HG03520 (cell line): Measurements from ENCODE around the gene CD3G.

Experiments used
- ATAC-seq: cut with Tn5 transposase; IDR thresholded peaks from one replicate; pipeline ENCODE4 v1.9.1; 2021; ENCODE audit warnings: mild to moderate bottlenecking, moderate library complexity; ENCODE audit not compliant: unreplicated experiment

Gene CD3G

DNA sequence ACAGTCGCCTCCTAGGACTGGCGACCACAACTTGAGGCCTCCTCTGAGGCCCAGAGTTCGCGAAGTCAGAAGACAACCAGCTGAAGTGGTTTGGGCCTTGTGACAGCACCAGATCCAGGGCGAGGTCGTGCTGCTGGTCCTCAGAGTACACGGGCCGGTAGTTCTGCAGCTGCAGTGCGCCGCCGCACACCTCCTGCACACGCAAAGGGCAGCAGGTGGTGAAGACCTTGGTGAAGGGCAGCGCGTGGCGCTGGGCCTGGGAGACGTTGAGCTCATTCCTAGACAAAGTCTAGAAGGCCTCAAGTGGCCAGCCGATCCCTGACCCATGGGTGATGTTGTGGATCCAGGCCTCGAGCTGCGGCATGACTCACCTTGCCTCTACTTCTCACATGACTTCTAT, 21.4 kb upstream of the CD3G start:
- ATAC-seq: no peak

DNA sequence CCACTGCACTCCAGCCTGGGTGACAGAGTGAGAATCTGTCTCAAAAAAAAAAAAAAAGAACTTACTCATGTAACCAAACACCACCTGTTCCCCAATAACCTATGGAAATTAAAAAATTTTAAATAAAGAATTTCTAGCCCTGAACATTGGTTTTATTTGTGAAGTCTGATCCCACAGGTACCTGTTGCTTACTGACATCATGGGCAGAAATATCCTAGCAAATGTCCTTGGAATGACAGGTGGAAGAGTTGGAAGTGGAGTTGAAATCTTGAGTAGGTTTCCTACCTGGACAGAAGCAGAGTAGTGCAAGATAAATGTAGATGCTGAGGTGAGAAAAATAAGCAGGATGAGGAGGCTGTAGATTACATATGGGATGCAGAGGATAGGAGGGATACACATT, 18.9 kb upstream of the CD3G start:
- no peak for ATAC-seq

DNA sequence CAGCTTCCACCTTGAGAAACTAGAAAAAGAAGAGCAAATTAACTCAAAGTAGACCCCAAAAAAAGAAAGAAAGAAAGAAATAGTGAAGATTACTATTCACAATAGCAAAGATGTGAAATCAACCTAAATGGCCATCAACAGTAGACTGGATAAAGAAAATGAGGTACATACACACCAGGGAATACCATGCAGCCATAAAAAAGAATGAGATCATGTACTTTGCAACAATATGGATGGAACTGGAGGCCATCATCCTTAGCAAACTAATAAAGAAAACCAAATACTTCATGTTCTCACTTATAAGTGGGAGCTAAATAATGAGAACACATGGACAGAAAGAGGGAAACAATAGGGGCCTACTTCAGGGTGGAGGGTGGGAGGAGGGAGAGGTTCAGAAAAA, 15.4 kb upstream of the CD3G start:
- no peak for ATAC-seq

DNA sequence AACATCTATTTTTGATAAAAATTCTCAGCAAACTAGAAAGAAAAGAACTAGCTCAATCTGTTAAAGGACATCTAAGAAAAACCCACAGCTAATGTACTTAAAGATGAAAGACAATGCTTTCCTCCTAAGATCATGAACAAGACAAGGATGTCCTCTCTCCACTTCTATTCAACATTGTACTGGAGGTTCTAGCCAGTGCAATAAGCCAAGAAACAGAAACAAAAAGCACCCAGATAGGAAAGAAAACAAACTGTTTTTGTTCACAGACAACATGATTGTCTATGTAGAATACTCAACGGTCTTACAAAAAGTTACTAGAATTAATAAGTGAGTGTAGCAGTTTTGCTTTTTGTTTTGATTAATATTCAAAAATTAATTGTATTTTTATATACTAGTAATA, 9.4 kb upstream of the CD3G start:
- no peak for ATAC-seq

DNA sequence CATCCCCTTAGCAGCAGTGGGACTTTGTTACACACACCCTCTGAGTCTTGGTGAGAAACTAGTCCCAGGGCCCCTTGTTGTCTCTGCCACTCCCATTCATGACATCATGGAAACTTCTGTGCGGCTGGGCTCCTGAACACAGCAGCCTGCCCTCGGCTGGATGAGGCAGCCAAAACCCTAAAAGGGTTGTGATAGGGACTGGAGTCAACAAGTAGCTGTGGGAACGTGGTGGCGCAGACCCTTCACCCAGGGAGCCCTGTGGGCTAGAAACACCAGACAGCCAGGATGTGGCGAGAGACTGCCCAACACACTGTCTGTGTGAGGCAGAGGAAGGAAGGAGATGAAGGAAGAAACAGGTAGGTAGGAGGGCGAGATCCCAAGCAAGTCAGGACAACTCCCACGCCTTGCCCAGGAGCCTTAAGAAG, 5.5 kb upstream of the CD3G start:
- no peak for ATAC-seq

DNA sequence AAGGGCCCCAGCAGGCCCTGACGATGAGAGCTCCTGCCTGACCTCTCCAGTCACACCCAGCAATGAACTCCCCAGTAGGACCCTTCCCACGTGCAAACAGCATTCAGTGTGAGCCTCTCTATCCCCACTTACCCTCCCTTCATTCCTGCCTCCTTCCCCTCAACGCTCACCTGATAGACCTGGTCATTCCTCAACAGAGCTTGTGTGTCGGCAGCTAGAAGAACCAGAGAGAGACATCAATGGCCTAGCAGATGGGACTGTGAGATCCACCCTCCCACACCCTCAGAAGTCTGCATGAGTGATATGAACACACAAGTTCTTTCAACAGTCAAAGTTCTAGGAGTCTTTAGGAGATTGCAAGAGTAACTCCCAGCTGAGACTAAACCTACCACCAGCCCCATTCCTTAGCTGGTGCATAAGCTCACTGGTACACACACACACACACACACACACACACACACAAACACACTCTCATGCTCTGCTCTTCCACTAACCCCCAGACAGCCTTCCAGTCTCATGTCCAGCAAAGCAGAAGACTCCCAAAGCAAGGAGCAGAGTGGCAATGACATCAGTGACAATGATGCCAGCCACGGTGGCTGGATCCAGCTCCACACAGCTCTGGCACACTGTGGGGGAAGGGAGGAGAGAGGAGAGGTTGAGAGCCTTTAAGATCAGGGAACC, 4.7 kb upstream of the CD3G start:
- no peak for ATAC-seq

DNA sequence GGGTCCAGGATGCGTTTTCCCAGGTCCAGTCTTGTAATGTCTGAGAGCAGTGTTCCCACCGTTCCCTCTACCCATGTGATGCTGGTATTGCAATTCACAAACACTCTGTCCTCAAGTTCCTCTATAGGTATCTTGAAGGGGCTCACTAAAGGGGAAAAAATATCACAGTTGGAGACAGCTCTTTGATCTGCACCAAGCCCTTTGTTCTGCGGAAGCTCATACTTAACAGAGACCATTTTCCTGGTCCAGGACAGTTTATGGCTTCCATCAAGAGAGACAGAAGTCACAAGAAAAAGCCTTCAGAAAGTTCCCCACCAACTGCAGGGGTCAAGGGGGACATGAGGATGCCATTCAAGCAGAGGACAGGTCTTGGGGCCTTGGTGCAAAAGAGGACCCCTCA, 3.7 kb upstream of the CD3G start:
- no peak for ATAC-seq

DNA sequence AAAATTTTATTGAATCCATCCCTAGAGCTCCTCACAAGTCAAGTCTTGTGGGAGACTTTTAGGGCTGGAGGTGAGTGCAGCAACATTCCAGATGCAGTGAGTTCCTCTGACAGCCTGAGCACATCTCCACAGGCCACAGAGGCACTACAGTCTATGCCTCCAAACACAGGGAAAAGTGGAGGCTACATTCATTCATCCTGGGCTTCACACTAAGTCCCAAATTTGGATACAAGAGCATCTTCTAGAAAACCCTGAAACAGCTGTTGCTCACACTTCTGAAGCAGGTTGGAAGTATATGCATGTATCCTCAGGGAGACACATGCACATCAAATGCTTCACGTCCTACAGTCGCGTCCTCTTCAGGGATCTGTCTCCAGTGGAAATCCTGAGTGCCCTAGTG, 2.9 kb upstream of the CD3G start:
- ATAC-seq: no peak

DNA sequence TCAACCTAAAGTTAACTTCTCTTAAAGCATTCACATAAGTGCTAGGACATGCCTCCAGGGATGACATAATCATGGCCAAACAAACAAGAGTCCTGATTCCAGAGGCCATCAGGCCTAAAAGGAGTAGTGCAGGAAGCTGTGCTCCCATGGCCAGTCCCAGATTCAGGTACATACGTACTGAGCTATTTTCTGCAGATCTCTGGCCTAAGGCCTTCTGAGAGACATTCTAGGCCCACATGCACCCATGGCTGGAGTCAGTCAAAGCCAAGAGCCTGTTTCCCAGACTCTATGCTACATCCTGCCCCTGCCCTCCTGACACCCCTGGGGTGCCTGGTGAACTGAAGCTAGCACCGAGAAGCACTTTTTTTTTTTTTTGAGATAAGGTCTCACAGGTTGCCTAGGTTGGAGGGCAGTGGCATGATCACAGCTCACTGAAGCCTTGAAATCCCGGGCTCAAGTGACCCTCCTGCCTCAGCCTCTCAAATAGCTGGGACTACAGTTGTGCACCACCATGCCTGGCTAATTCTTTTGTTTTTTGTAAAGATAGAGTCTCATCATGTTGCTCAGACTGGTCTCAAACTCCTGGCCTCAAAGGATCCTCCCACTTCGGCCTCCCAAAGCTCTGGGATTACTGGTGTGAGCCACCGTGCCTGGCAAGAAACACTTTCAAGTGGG, 2.2 kb upstream of the CD3G start:
- ATAC-seq: no peak

DNA sequence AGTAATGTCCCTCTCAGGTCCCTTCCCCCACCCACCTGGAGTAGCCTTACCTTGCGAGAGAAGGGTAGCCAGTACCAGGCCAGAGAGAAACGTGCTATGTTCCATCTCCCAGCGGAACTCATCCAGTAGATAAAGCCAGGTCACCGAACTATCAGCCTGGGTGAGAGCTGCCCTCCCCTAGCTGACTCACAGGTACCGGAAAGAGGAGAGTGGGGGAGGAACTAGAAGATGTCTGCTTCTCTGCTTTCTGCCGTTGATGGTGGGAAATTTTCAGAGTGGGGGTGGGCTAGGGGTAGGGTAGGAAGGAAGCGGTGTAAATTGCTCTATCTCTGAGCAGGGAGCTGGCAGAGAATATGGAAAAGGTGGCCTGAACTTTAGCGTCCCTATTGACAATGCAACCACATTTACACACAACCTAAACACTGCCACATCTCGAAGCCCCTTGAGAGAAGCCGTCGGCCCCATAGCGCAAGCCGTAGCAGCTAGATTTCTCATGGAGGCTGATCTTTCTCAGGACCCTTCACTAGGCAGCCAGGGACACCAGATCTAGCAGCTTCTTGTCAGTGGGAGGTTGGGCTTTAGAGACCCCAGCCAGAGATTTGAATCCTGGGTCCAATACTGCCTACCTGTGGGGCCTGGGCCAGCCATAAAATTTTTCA, 1.5 kb upstream of the CD3G start, which contains the start of gene CD3D:
Gene CD3D, minus strand, starts transcription at position 203 of the 659 bp plus-strand sequence. Its CDS starts 98 bp downstream, at position 105.
- no peak for ATAC-seq

DNA sequence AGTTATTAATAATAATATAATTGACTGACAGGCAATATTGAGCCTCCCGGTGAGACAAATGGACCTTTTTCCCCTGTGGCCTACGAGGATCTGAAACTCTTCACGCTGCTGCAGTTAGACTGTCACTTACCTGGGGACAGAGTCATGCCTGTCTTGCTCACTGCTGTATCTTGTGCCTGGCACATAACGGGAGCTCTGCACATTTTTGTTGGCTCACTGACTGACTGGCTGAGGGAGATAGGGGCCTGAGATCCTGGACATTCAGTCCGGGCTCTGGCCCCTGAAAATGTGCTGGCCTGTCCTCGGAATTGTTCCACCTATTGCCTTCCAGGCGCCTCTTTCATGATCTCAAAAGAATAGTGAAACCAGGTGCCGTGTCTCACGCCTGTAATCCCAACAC, 896 bp upstream of the CD3G start:
- no peak for ATAC-seq

DNA sequence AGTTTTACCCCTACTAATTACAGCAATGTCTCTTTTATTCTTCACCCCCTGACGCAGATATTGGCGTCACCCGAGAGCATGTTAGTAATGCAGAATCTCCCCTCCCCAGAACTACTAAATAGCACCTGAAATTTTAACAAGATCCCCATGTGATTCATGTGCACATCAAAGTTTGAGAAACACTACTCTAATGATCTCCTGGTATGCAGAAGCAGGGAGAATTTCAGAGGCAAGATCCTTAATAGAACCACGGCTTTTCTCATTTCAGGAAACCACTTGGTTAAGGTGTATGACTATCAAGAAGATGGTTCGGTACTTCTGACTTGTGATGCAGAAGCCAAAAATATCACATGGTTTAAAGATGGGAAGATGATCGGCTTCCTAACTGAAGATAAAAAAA, 5.3 kb downstream of the CD3G start:
- no peak for ATAC-seq

DNA sequence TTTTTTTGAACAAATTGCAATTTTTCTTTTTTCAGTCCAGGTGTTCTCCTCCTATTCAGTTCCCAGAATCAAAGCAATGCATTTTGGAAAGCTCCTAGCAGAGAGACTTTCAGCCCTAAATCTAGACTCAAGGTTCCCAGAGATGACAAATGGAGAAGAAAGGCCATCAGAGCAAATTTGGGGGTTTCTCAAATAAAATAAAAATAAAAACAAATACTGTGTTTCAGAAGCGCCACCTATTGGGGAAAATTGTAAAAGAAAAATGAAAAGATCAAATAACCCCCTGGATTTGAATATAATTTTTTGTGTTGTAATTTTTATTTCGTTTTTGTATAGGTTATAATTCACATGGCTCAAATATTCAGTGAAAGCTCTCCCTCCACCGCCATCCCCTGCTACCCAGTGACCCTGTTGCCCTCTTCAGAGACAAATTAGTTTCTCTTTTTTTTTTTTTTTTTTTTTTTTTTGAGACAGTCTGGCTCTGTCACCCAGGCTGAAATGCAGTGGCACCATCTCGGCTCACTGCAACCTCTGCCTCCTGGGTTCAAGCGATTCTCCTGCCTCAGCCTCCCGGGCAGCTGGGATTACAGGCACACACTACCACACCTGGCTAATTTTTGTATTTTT, 9.1 kb downstream of the CD3G start:
- ATAC-seq: no peak

DNA sequence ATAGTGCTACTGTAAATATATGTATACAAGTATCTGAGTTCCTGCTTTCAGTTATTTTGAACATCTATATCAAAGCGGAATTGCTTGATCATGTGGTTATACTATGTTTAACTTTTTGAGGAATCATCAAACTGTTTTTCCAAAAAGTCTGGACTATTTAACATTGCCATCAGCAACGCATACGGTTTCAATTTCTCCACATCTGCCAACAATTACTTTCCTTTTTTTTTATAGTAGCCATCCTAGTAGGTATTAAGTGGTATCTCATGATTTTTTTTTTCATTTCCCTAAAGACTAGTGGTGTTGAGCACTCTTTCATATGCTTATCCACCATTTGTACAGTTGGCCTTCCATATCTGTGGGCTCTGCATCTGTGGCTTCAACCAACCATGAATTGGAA, 13.9 kb downstream of the CD3G start:
- ATAC-seq: no peak

DNA sequence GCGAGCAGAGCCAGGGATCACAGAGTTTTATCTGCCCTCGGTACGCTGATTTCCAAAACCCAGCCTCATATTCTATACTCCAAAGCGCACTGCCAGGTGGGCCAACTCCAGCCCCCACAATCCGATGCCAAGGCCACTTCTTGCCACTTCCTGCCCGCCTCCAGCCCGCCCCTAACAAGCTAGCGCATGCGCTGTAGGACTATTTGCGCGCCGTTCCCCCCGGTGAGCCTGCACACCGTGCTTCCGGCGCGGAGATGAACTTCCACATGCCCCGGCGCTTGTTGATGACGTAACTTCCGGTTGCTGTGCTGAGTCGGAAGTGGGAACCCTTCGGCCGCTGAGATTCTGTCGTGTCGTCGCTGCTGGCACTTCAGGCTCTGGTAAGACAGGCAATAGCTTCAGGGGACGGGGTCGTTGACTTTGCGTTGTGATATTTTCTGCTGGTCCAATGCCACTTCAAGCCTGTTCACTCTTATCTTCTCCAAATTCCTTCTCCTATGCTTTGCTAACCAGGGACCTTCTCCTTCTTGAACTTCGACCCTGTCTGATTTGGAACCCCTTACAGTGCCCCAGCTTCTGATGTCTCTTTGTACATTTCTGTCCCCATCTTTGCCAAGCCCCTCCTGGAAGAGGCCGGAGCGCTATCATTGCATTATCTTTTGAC, 15.3 kb downstream of the CD3G start, which contains the start of gene UBE4A:
Gene UBE4A, plus strand, starts transcription at position 306 of the 664 bp plus-strand sequence. CDS start 5,481 bp downstream, outside the sequence.
- peak; percentile 83 for ATAC-seq

DNA sequence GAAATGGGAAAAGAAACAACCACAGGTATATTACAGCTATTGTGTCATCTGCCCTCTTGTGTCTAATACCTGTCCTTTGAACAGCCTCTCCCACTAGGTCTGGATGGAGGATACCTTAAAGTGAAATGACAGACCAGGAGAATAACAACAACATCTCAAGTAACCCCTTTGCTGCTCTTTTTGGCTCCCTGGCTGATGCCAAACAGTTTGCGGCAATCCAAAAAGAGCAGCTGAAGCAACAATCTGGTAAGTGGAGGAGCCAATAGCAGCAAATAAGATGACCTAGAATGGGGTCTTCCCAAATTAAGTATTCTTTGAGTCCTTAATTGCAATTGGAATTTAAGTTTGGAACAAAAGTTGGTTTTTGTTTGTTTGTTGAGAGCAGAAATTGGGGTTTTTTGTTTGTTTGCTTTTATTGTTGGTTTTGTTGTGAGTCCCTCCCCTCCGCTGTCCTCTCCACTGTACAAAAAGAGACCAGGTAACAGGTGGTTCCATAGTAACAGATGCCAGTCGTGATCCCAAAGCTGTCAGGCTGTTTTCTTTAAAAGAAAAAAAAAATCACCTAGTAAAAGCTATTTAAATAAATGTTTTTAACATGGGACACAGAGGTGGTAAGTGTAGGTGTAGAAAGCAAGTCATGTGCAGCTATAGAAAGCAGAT, 20.9 kb downstream of the CD3G start:
- ATAC-seq: no peak

DNA sequence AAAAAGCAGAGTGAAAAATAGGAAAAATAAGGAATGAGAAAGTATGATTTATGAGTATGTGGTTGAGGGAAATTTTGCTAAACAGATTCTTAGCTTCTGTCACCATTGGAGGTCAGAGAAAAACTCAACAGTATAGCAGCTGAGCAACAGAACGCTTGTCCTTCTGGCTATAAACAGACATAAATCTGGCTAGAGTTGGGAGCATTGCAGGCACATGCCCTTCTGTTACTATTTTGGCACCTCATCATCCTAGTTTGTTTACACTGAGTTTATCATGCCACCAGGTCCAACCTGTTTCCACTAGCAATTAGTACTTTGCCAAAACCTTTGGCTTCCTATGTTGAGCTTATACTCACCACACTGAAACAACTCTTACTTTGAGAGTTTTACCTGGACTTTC, 22.1 kb downstream of the CD3G start:
- ATAC-seq: no peak

DNA sequence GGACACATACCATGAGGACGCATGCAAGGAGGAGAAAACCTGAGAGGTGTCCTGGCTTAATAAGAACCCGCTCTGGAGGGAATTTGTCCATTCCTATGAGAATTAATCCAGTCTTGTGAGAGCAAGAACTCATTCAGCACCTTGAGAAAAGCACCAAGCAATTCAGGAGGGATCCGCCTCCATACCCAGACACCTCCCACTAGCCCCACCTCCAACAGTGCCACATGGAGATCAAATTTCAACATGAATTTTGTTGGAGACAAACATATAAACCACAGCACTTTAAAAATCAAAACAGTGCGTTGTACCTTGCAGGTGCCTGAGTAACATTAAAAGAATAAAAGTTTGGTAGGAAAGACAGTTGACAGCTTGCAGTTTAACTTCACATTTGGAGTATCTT, 26.6 kb downstream of the CD3G start:
- no peak for ATAC-seq

DNA sequence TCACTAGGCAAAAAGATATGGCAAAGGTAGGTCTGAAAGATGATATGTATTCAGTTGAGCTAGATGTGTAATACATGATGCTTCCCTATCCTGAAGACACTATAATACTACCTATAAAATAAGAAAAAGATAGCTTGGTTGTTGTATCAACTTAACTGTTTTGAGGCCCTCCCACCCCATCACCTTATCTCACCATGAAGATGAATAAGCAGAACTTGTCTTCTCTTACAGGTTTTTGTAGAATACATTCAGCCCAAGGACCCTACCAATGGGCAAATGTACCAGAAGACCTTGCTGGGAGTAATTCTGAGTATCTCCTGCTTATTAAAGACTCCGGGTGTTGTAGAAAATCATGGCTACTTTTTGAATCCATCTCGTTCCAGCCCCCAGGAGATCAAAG, 29.1 kb downstream of the CD3G start:
- no peak for ATAC-seq

DNA sequence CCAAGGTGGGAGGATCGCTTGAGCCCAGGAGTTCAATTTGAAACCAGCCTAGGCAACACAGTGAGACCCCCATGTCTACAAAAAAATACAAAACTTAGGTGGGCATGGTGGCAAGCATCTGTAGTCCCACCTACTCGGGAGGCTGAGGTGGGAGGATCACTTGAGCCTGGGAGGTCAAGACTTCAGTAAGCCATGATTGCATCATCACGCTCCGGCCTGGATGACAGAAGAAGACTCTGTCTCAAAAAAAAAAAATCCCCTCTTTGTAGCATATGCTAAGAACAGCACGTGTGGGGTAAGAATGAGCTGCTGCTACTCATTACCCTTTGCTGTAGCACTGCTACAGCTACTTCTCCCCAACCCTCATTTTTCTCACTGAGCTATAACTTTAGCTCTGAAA, 29.7 kb downstream of the CD3G start:
- ATAC-seq: no peak

DNA sequence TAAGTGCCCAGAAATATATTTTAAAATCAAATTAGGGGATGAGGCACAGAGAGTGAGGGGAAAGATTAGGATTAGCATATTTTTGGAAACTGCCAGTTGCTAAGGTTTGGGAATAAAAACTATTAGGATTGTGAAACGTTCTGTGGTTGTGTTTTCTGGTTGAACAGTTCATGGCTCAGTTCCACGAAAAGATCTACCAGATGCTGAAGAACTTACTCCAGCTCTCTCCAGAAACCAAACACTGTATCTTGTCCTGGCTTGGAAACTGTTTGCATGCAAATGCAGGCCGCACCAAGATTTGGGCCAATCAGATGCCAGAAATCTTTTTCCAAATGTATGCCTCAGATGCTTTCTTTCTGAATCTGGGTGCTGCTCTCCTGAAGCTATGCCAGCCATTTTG, 30.6 kb downstream of the CD3G start:
- no peak for ATAC-seq
